ENCODE data around the gene PATE2.

The PATE2 gene

DNA sequence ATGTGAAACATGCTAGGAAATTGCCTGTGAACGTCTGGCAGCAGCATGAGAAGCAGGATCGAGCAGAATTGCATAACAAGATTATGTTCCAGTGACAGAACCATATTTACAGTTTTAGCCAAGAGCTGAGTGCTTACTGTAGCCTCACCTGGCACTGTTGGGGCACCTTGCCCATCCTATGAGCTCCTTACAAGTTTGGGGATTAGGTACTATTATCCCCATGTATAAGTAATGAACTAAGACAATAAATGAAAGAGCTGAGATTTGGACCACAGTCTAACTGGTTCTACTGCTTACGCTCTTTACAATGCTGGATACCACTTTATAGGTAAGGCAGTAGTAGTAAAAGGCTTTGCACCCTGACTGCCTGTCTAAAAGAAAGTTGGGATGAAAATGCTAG is 49.7 kb downstream of the PATE2 start:
- TF ChIP-seq CTCF (IDR thresholded peaks at IDR 0.05; ENCODE audit: insufficient read depth, missing control alignments) = no peak
- FAIRE-seq (no peak), DNase-seq (ENCODE audit: insufficient read length, low spot score) (no peak)
